GM10266 (cell line): ENCODE results near the gene LYG1.
"Not testable (repeated sequence)": the region's sequence is repeated elsewhere in the genome, so short reads cannot be mapped to it uniquely, and the experiment has no call there.

Source experiments
- DNase-seq: peaks from one replicate; pipeline ENCODE4 v3.0.0; 2012; ENCODE audit errors: extremely low spot score
- TF ChIP-seq, protein P1 (sequence below): IDR thresholded peaks from 2 replicates; pipeline ENCODE4 v1.5.1; 2012; ENCODE audit warnings: mild to moderate bottlenecking, low read depth; ENCODE audit not compliant: control insufficient read depth, insufficient read depth; ENCODE audit errors: missing control alignments

The LYG1 gene

DNA sequence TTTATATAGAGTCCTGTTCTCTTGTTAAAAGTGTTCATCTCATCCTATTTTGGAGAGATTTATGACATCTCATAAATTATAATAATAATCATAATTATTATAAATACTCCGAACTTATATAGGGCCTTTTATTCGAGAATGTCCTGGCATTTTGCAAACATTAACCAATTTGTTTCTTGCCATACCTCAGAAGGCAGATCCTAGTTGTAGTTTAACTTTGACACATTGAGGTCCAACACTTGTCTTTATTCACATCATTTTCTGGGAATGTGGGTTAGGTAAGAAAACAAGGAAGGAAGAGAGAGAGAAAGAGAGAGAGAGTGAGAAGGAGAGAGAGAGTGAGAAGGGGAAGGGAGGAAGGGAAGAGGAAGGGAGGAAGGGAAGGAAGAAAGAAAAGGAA, at the start of gene LYG1:
LYG1 (minus strand) TSS at position 101 of the 400 bp plus-strand sequence. CDS start 5,527 bp downstream, outside the sequence.
- DNase-seq, result not testable (repeated sequence)

DNA sequence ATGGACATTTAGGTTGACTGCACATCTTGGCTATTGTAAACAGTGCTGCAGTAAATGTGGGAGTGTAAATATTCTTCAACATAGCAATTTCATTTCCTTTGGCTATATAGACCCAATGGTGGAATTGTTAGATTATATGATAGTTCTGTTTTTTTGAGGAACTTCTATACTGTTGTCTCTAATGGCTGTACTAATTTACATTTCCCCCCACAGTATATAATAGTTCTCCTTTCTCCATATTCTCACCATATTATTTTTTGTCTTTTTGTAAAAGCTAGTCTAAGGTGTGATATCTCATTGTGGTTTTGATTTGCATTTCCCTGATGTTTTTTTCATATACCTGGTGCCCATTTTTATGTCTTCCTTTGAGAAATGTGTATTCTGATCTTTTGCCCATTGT, 49.2 kb upstream of the LYG1 start:
- TF ChIP-seq, protein P1, sequence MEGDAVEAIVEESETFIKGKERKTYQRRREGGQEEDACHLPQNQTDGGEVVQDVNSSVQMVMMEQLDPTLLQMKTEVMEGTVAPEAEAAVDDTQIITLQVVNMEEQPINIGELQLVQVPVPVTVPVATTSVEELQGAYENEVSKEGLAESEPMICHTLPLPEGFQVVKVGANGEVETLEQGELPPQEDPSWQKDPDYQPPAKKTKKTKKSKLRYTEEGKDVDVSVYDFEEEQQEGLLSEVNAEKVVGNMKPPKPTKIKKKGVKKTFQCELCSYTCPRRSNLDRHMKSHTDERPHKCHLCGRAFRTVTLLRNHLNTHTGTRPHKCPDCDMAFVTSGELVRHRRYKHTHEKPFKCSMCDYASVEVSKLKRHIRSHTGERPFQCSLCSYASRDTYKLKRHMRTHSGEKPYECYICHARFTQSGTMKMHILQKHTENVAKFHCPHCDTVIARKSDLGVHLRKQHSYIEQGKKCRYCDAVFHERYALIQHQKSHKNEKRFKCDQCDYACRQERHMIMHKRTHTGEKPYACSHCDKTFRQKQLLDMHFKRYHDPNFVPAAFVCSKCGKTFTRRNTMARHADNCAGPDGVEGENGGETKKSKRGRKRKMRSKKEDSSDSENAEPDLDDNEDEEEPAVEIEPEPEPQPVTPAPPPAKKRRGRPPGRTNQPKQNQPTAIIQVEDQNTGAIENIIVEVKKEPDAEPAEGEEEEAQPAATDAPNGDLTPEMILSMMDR, result no peak
- no peak for DNase-seq

DNA sequence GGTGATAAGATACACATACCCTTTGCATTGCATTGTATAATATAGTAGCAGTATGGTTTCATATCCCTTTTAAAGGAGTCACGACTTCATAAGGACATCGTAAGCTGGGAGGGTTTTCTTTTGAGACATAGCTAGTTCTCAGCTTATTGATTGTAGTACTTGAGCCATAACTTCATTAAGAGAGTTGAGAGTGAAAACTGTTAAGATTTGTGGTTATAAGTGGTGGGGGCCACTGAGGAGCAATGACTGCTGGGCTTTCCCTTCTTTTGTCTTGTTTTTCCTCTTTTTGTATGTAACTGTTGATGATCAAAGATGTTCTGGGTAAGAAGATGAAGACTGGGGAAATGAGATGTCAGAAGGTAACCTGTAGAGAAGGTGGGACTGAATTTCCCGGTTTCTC, 47.2 kb upstream of the LYG1 start:
- TF ChIP-seq, protein P1, result no peak
- peak; percentile 13 for DNase-seq

DNA sequence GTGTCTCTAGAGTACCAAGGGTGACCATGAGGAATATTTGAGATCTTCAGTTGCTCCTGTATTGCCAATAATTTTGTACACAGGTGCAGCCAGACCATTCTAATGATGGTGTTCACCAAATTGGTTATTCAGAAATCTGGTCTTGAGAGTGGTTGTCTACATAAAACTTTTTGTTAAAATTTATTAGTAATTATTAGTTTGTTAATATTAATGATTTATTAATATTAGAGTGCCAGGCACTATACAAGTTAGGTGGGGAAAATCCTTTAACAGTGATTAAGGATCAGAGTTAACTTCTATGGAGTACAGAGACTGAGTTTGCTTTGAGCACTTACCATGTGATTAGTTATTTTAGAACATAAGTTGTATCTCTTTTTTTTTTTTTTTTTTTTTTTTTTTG, 45.2 kb upstream of the LYG1 start:
- no peak for DNase-seq
- TF ChIP-seq, protein P1, result no peak

DNA sequence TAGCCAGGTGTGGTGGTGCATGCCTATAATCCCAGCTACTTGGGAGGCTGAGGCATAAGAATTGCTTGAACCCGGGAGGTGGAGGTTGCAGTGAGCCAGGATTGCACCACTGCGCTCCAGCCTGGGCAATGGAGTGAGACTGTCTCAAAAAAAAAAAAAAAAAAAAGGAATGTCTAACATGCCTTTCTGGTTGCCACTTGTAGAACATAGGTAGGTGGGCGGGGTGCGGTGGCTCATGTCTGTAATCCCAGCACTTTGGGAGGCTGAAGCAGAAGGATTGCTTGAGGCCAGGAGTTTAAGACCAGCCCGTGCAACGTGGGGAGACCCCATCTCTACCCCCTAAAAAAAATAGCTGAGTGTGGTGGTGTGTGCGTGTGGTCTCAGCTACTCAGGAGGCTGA, 44.4 kb upstream of the LYG1 start:
- not testable (repeated sequence) for DNase-seq

DNA sequence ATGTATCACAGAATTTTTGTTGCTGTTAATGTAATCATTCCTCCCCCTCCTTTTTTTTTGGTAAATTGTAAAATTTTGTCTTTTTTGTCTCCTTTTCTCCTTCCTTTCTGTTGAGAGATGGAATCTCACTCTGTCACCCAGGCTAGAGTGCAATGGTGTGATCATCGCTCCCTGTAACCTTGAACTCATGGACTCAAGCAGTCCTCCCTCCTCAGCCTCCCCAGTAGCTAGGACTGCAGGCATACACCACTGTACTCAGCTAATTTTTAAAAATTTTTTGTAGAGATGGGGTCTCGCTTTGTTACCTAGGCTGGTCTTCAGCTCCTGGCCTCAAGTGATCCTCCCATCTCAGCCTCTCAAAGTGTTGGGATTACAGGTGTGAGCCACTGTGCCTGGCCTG, 41.5 kb upstream of the LYG1 start:
- TF ChIP-seq, protein P1, result no peak
- no peak for DNase-seq

DNA sequence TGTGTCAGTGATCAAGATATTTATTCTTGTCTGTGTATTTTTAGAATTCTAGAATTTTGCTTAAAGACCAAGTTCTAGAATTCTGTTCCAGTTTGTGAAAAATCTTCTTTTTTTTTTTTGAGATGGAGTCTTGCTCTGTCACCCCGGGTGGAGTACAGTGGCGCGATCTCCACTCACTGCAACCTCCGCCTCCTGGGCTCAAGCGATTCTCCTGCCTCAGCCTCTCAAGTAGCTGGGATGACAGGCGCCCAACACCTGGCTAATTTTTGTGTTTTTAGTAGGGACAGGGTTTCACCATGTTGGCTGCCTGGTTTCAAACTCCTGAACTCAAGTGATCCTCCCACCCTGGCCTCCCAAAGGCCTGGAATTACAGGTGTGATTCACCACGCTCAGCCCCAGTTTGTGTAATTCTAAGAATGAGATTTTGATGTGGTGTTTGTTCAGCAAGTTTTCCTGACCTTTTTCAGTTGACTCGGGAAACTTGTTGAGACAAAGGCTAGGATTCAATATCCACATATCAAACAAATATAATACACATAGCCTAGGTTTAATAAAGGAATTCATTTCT, 39.8 kb upstream of the LYG1 start:
- TF ChIP-seq, protein P1, result no peak
- no peak for DNase-seq

DNA sequence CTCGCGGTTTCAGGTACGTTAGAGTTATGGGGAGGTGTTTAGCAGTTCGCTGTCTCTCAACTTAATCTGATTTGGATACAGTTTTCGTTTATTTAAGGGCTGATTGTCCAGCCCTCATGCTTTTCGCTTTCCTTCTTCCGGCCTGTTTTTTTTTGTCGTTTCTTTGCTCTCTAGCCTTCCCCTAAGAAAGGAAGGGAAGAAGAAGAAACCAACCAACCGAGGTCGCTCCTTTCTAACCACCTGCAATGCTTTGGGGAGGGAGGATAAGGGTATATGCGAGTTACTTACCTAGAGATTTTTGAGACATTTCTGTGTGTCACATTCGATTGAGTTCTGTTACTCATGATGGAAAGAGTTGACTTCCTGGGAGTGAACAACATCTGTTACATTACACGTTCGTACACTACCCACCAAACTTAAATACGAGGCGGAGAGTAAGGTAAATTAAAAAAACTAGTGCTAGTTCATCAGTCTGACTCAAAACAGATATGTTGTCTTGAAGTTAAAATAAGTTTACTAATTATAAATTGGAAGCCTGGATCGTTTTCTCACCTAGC, 37.1 kb upstream of the LYG1 start:
- DNase-seq, result peak; percentile 11
- TF ChIP-seq, protein P1, result no peak
